Measurements from ENCODE around the gene VWC2L.

DNA sequence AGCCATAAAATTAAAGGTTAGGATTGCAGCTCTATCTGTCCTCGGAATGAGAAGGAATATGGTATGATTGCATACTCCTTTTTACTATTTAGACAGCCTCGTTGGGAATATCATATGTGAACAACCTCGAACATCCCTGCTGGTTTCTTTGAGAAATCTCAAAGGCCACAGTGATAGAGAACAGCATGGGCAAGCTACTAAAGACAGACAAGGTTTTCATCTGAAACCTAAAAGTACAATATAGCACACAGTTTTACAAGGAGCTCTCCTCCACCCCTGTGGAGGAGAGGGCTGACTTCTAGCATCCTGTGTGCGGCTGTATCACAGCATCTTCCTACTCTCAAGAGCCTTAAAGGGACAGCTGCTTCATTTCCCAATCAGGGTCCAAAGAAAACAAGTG, 104.3 kb downstream of the VWC2L start:
- no peak for TF ChIP-seq POLR2A (IDR thresholded peaks at IDR 0.05; ENCODE audit: low read depth, low read length)
- no peak for TF ChIP-seq POLR2AphosphoS5 (IDR thresholded peaks at IDR 0.05; ENCODE audit: insufficient read depth, low read depth, low read length)
